C4-2B (cell line): ENCODE data around the gene ARHGEF4.

Experiments used
- H3K27ac ChIP-seq: fragments of 450-650 bp; 2 replicates; pipeline ENCODE4 v1.5.1; 2017
- CTCF ChIP-seq: fragments of 450-650 bp; conservative IDR thresholded peaks from 2 replicates; pipeline ENCODE4 v1.5.1; 2017; ENCODE audit warnings: mild to moderate bottlenecking
- ZFX ChIP-seq: fragments of 450-650 bp; IDR thresholded peaks from 2 replicates; pipeline ENCODE4 v1.6.1; 2017

The ARHGEF4 gene

GRCh38 chr2:130820279-130820861 is 16.3 kb upstream of the ARHGEF4 start:
- no peak overlapping the region for H3K27ac ChIP-seq
- TF ChIP-seq ZFX = no peak
- no peak for TF ChIP-seq CTCF

- no peak overlapping the region for H3K27ac ChIP-seq
- TF ChIP-seq ZFX (no peak), CTCF (no peak)
Measured at GRCh38 chr2:130821867-130822266, 14.8 kb upstream of the ARHGEF4 start.

GRCh38 chr2:130822766-130823165 is 13.9 kb upstream of the ARHGEF4 start:
- no peak overlapping the region for H3K27ac ChIP-seq
- no peak for TF ChIP-seq CTCF
- no peak for TF ChIP-seq ZFX

GRCh38 chr2:130823171-130823885 is 13.4 kb upstream of the ARHGEF4 start:
- H3K27ac ChIP-seq = no peak overlapping the region
- no peak for TF ChIP-seq CTCF
- TF ChIP-seq ZFX = no peak

- TF ChIP-seq ZFX (no peak), CTCF (no peak)
- no peak overlapping the region for H3K27ac ChIP-seq
Measured at GRCh38 chr2:130823886-130824491, 12.7 kb upstream of the ARHGEF4 start.

- TF ChIP-seq CTCF (no peak), ZFX (no peak)
Measured at GRCh38 chr2:130824492-130825061, 12.1 kb upstream of the ARHGEF4 start.

More at GRCh38 chr2:130824492-130825061, 12.1 kb upstream of the ARHGEF4 start:
- H3K27ac ChIP-seq = no peak overlapping the region
